Spleen (tissue), 7 donors: ENCODE results near the gene DHX57.

Experiments
- POLR2A ChIP-seq, 3 donors: fragments of 450-650 bp; IDR thresholded peaks; one replicate each; pipeline ENCODE4 v1.5.1; 2017; ENCODE audit warnings: antibody characterized with exemption in 3 of 3, mild to moderate bottlenecking in 1 of 3
- POLR2AphosphoS5 ChIP-seq, 3 donors: sonication (generic); formaldehyde crosslinking; IDR thresholded peaks; one replicate each; pipeline ENCODE4 v1.5.1; 2017; ENCODE audit warnings: antibody characterized with exemption in 3 of 3
- TF ChIP-seq, protein P1 (sequence below), 11 experiments: fragments of 200-600 bp in 7 of 11; fragments of 450-650 bp in 4 of 11; sonication (generic) in 4 of 11; IDR thresholded peaks in 8 of 11; conservative IDR thresholded peaks in 3 of 11; 1 replicate in 7 of 11; 2 replicates in 4 of 11; pipeline versions ENCODE4 v1.4.0 to v1.8.0; 2016 to 2021; ENCODE audit warnings: antibody characterized with exemption in 11 of 11, inconsistent platforms in 4 of 11, mild to moderate bottlenecking in 1 of 11
- donor health status: DM: no; HTN: no; CAD: no; lungs with moderate emphysema.
- donor health status: DM: no; HTN: no; CAD: no.
- donor health status: DM: no; HTN: no; CAD: no.

DNA sequence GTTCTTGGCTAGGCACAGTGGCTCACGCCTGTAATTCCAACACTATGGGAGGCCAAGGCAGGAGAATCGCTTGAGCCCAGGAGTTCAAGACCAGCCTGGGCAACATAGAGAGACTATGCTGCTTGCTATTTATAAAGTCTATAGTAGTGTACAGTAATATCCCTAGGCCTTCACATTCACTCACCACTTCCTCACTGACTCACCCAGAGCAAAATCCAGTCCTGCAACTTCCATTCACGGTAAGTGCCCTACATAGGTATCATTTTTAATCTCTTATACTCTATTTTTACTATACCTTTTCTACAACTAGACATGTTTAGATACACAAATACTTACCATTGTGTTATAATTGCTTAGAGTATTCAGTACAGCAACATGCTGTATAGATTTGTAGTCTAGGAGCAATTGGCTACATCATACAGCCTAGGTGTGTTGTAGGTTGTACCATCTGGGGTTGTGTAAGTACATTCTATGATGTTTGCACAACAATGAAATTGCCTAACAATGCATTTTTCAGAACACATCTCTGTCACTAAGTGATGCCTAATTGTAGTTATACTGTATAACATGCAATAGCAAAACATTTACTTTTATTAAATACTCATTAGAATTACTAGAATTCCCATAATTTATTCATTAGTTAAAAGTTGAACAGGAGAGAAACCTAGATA, 8.8 kb downstream of the DHX57 start:
- TF ChIP-seq, protein P1, sequence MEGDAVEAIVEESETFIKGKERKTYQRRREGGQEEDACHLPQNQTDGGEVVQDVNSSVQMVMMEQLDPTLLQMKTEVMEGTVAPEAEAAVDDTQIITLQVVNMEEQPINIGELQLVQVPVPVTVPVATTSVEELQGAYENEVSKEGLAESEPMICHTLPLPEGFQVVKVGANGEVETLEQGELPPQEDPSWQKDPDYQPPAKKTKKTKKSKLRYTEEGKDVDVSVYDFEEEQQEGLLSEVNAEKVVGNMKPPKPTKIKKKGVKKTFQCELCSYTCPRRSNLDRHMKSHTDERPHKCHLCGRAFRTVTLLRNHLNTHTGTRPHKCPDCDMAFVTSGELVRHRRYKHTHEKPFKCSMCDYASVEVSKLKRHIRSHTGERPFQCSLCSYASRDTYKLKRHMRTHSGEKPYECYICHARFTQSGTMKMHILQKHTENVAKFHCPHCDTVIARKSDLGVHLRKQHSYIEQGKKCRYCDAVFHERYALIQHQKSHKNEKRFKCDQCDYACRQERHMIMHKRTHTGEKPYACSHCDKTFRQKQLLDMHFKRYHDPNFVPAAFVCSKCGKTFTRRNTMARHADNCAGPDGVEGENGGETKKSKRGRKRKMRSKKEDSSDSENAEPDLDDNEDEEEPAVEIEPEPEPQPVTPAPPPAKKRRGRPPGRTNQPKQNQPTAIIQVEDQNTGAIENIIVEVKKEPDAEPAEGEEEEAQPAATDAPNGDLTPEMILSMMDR (IDR thresholded peaks at IDR 0.05 in 8 of 11, conservative IDR thresholded peaks at IDR 0.05 in 3 of 11) = no peak
- TF ChIP-seq POLR2A (IDR thresholded peaks at IDR 0.05) = no peak
- no peak for TF ChIP-seq POLR2AphosphoS5 (IDR thresholded peaks at IDR 0.05)
